ENCODE results near the gene OR6B1. TPM values are rescaled to one million over a fixed set of nuclear protein-coding genes. Genes with fewer than 3 reads are reported as not detected.
"Not testable (repeated sequence)": the region's sequence is repeated elsewhere in the genome, so short reads cannot be mapped to it uniquely, and the experiment has no call there.

The OR6B1 gene
- total RNA-seq, 1 experiment from 2014 or later, result not detected

DNA sequence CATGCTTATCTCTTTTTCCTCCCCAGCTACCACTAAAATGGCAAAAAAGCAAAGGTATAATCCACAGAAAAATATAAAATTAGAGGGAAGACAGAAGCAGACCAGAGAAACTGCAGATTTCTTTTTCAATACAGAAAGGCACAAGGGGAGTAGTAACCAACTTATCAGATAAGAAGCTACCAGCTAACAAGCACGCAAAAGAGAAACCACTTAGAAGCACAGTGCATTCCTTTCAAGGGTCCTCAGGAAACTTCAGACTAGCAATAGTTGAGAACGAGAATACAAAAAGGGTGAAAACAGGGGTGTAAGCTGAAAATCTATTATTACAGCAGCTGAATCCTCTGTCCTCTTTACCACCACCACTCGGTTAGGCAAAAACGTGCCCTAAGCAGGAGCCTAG, 38.8 kb downstream of the OR6B1 start:
- no peak for DNase-seq (ENCODE audit: low read depth)

DNA sequence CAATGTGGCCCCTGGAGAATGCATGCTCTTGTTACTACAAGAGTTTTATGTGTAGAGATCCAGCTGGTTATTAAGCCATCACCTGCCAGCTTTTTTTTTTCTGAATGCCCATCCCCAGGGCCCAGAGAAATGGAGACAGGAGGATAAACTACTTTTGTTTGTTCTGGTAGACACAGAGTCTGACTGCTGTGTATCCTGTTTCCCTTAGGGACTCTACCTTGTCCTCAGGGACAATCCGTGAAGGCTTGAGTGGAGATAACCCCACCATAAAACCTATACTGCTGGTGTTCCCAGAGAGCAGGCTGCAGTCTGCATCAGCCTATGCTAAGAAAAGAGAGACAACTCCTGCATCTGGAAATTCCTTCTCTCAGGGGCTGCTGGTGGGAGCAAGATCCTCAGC, 48.5 kb downstream of the OR6B1 start, which contains the start of gene OR2A5:
Gene OR2A5, plus strand, starts transcription at position 301 of the 400 bp plus-strand sequence. CDS start 1,454 bp downstream, outside the sequence.
- DNase-seq (ENCODE audit: low read depth), result no peak

DNA sequence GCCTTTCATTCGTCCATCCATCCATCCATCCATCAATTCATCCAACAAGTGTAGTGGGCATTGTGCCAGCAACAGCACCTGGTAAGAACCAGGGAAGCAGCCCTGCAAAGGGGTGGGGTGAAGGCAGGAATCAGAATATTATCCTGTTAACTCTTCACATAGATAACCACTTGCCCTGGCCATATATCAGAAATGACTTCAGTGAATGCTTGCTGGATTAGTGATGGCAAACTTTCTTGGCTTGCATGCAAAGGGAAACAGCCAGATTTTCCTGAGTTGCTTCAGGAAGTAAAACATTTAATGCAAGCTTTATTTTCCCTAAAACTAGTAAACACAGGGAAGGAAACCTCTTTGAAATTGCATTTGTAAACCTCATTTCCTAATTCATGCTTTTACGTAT, 49.4 kb downstream of the OR6B1 start:
- DNase-seq (ENCODE audit: low read depth), result no peak

DNA sequence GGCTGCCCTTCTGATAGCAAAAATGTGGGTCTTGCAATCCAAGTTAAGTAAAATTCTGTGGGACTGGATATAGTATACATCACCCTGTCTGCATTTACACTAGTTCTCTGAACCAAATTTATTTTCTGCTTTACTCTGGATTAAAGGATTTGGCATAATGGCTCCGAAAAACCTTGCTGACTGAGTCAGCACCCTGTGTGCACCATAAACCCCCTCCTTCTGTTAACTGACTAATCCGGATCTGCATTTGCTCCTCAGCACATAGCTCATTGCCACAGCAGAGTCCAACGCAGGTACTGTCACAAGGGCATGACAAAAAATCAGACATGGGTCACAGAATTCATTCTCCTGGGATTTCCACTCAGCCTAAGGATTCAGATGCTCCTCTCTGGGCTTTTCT, 50.0 kb downstream of the OR6B1 start:
- peak; percentile 23 for DNase-seq (ENCODE audit: low read depth)

DNA sequence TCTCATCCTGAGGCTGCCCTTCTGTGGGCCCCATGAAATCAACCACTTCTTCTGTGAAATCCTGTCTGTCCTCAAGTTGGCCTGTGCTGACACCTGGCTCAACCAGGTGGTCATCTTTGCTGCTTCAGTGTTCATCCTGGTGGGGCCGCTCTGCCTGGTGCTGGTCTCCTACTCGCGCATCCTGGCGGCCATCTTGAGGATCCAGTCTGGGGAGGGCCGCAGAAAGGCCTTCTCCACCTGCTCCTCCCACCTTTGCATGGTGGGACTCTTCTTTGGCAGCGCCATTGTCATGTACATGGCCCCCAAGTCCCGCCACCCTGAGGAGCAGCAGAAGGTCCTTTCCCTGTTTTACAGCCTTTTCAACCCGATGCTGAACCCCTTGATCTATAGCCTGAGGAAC, 50.8 kb downstream of the OR6B1 start:
- DNase-seq (ENCODE audit: low read depth), result not testable (repeated sequence)

DNA sequence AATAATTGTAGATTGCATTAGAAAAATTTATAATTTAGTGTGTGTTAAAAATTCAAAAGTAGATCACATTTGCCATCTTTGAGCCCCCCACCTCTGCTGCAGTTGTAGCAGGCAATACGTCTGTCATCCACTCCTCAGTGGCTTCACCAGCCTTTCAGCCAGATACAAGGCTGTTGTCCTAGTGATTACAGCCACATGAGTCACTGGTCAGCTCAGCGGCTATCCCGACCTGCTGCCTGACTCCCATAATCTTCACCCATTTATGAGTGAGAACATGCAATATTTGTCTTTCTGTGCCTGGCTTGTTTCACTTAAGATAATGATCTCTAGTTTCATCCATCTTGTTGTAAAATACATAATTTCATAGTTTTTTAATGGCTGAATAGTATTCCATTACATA, 57.8 kb downstream of the OR6B1 start:
- peak; percentile 65 for DNase-seq (ENCODE audit: low read depth)

Other genes starting within 250 kb of the OR6B1 start
- not detected in 2 replicates for gene CTAGE6, start 242.6 kb upstream of the OR6B1 start, total RNA-seq (2014; rRNA removed)
- 91.2 and 99.4 TPM in 2 replicates for gene TCAF1, start 98.1 kb upstream of the OR6B1 start, total RNA-seq (2014; rRNA removed)
- gene OR2F2, start 65.1 kb upstream of the OR6B1 start, total RNA-seq (2014; rRNA removed), result not detected in 2 replicates
- not detected in 2 replicates for gene OR2F1, start 45.5 kb upstream of the OR6B1 start, total RNA-seq (2014; rRNA removed)
- not detected in 2 replicates for gene OR2A5, start 48.6 kb downstream of the OR6B1 start, total RNA-seq (2014; rRNA removed)
- not detected in 2 replicates for gene OR2A25, start 69.5 kb downstream of the OR6B1 start, total RNA-seq (2014; rRNA removed)
- gene OR2A12, start 86.0 kb downstream of the OR6B1 start, total RNA-seq (2014; rRNA removed), result not detected in 2 replicates
- not detected in 2 replicates for gene OR2A2, start 109.3 kb downstream of the OR6B1 start, total RNA-seq (2014; rRNA removed)
- not detected in 2 replicates for gene OR2A14, start 122.9 kb downstream of the OR6B1 start, total RNA-seq (2014; rRNA removed)
- 0.06 TPM in 1 of 2 replicates, not detected in the other for gene CTAGE4, start 183.1 kb downstream of the OR6B1 start, total RNA-seq (2014; rRNA removed)
- gene ARHGEF35, start 195.5 kb downstream of the OR6B1 start, total RNA-seq (2014; rRNA removed), result 0.13 and 0.46 TPM in 2 replicates
- not detected in 2 replicates for gene OR2A42, start 239.3 kb downstream of the OR6B1 start, total RNA-seq (2014; rRNA removed)